HG02571 (cell line): ENCODE results near the gene ZNF281.

Experiments
- ATAC-seq: cut with Tn5 transposase; IDR thresholded peaks from one replicate; pipeline ENCODE4 v1.9.1; 2021; ENCODE audit warnings: mild to moderate bottlenecking, moderate library complexity; ENCODE audit not compliant: unreplicated experiment

ZNF281 gene

GRCh38 chr1:200398373-200398772, 11.5 kb downstream of the ZNF281 start:
- ATAC-seq = no peak

- ATAC-seq = no peak
Measured at GRCh38 chr1:200392625-200393185, 17.1 kb downstream of the ZNF281 start.

GRCh38 chr1:200391747-200392146, 18.1 kb downstream of the ZNF281 start:
- ATAC-seq = no peak

- no peak for ATAC-seq
Measured at GRCh38 chr1:200388791-200389190, 21.0 kb downstream of the ZNF281 start.

GRCh38 chr1:200386416-200386815, 23.4 kb downstream of the ZNF281 start:
- no peak for ATAC-seq

- no peak for ATAC-seq
Measured at GRCh38 chr1:200384818-200385390, 24.9 kb downstream of the ZNF281 start.

GRCh38 chr1:200381256-200381984, 28.4 kb downstream of the ZNF281 start:
- ATAC-seq = no peak

GRCh38 chr1:200380589-200381021, 29.2 kb downstream of the ZNF281 start:
- peak; percentile 69 for ATAC-seq

- no peak for ATAC-seq
Measured at GRCh38 chr1:200379940-200380588, 29.8 kb downstream of the ZNF281 start.

- no peak for ATAC-seq
Measured at GRCh38 chr1:200379432-200379757, 30.4 kb downstream of the ZNF281 start.

GRCh38 chr1:200378096-200378495, 31.7 kb downstream of the ZNF281 start:
- ATAC-seq = no peak

GRCh38 chr1:200376528-200376927, 33.3 kb downstream of the ZNF281 start:
- no peak for ATAC-seq

GRCh38 chr1:200374569-200375295, 35.1 kb downstream of the ZNF281 start:
- ATAC-seq = no peak

- ATAC-seq = no peak
Measured at GRCh38 chr1:200373811-200374231, 36.0 kb downstream of the ZNF281 start.

- no peak for ATAC-seq
Measured at GRCh38 chr1:200372885-200373181, 37.0 kb downstream of the ZNF281 start.

GRCh38 chr1:200372095-200372884, 37.5 kb downstream of the ZNF281 start:
- no peak for ATAC-seq

- ATAC-seq = no peak
Measured at GRCh38 chr1:200369706-200370105, 40.1 kb downstream of the ZNF281 start.

GRCh38 chr1:200369131-200369530, 40.7 kb downstream of the ZNF281 start:
- ATAC-seq = no peak

GRCh38 chr1:200368556-200368955, 41.3 kb downstream of the ZNF281 start:
- no peak for ATAC-seq

- no peak for ATAC-seq
Measured at GRCh38 chr1:200367841-200368534, 41.8 kb downstream of the ZNF281 start.
